Measurements from ENCODE around the gene MAZ. TPM values are rescaled to one million over a fixed set of nuclear protein-coding genes. Genes with fewer than 3 reads are reported as not detected.
"Not testable (repeated sequence)": the region's sequence is repeated elsewhere in the genome, so short reads cannot be mapped to it uniquely, and the experiment has no call there.

Gene MAZ
- 318 to 359 TPM (median 358 TPM) in 3 replicates for total RNA-seq
- long read RNA-seq, transcript MAZ-202 (5 exons, 2,532 nt), result major isoform, 136 of 292 reads
- long read RNA-seq, transcript MAZ-210 (3 exons, 1,455 nt), result minor isoform, 9 of 292 reads
- long read RNA-seq, transcript MAZ-201 (6 exons, 2,698 nt), result minor isoform, 61 of 292 reads
- long read RNA-seq, transcript MAZ-214 (3 exons, 1,464 nt), result minor isoform, 25 of 292 reads
- long read RNA-seq, partial matches to known transcripts, result 48 of 292 reads
- long read RNA-seq, other reads (novel, unspliced or antisense), result 8 of 292 reads

DNA sequence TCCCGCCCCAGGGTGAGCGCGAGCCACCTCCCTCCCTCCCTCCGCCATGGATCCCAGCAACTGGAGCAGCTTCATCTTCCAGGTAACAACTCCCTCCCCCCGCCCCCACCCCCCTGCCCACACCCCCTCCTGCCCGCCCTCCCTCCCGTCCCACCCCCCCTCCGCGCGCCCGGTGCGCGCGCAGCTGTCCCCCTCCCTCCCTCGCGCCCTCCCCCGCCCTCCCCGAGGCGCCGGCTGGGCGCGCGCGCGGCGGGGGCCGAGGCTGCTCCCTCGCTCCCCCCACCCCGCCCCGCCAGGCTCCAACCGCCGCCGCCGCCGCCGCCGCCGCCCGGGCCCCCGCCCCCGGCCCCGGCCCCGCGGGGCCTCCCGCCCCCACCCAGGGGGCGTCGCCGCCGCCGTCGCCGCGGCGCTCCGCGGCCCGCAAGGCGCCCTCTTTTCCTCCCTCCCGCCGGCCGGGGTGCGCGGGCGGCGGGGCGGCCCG, at the start of gene MAZ:
TSS of gene MAZ (plus strand) at position 431 of the 481 bp plus-strand sequence. CDS start 173 bp downstream, outside the sequence.
- H3K27me3 Mint-ChIP-seq (ENCODE audit: low read depth), result no peaks in the 10 kb centered on the region
- peak within 1 kb of the TSS; percentile 100 for H3K4me3 Mint-ChIP-seq (ENCODE audit: unreplicated experiment)
- peaks cover 40% of the 10 kb centered on the region for H3K4me1 Mint-ChIP-seq (ENCODE audit: low read depth)
- peak within 1 kb of the TSS; percentile 100 for H3K27ac Mint-ChIP-seq (ENCODE audit: unreplicated experiment)
- H3K36me3 Mint-ChIP-seq (ENCODE audit: low read depth), result peaks cover 10% of the 10 kb centered on the region
- TF ChIP-seq CTCF (IDR thresholded peaks at IDR 0.05), result no peak
- DNase-seq (ENCODE audit: low spot score), result no peak
- no peaks in the 10 kb centered on the region for H3K9me3 Mint-ChIP-seq (ENCODE audit: low read depth)

DNA sequence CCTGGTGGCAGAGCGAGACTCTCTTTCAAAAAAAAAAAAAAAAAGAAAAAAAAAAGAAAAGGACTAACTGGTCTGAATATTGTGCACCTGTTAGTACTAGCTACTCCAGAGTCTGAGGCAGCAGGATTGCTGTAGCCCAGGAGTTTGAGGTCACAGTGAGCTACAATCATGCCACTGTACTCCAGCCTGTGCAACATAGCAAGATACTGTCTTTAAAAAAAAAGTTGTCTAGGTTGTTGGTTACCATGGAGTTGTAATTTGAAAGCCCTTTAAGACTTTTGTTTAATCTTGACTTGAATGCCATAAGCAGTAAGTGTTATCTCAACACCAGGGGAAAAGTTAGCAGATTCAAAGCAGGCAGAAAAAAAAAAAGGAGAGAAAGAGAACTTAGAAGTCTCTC, 49.7 kb upstream of the MAZ start:
- no peaks in the 10 kb centered on the region for H3K9me3 Mint-ChIP-seq (ENCODE audit: low read depth)
- no peak overlapping the region for H3K27ac Mint-ChIP-seq (ENCODE audit: unreplicated experiment)
- H3K4me3 Mint-ChIP-seq (ENCODE audit: unreplicated experiment), result no peak overlapping the region
- H3K36me3 Mint-ChIP-seq (ENCODE audit: low read depth), result no peaks in the 10 kb centered on the region
- H3K27me3 Mint-ChIP-seq (ENCODE audit: low read depth), result no peaks in the 10 kb centered on the region
- DNase-seq (ENCODE audit: low spot score), result no peak
- TF ChIP-seq CTCF (IDR thresholded peaks at IDR 0.05), result no peak
- H3K4me1 Mint-ChIP-seq (ENCODE audit: low read depth), result peaks cover 15% of the 10 kb centered on the region

GRCh38 chr16:29757086-29757485, 49.2 kb upstream of the MAZ start:
- not testable (repeated sequence) for DNase-seq (ENCODE audit: low spot score); H3K36me3 Mint-ChIP-seq (ENCODE audit: low read depth); H3K4me3 Mint-ChIP-seq (ENCODE audit: unreplicated experiment); H3K9me3 Mint-ChIP-seq (ENCODE audit: low read depth); H3K27me3 Mint-ChIP-seq (ENCODE audit: low read depth)
- peaks cover 15% of the 10 kb centered on the region for H3K4me1 Mint-ChIP-seq (ENCODE audit: low read depth)
- H3K27ac Mint-ChIP-seq (ENCODE audit: unreplicated experiment), result peak overlapping the region; percentile 17

GRCh38 chr16:29757950-29758466, 48.3 kb upstream of the MAZ start:
- Mint-ChIP-seq H3K4me3 (ENCODE audit: unreplicated experiment) (no peak overlapping the region), H3K9me3 (ENCODE audit: low read depth) (no peaks in the 10 kb centered on the region), H3K4me1 (ENCODE audit: low read depth) (peaks cover 15% of the 10 kb centered on the region), H3K27me3 (ENCODE audit: low read depth) (no peaks in the 10 kb centered on the region), H3K36me3 (ENCODE audit: low read depth) (no peaks in the 10 kb centered on the region), H3K27ac (ENCODE audit: unreplicated experiment) (peak overlapping the region; percentile 83)
- DNase-seq (ENCODE audit: low spot score), result no peak
- peak; percentile 65 for TF ChIP-seq CTCF (IDR thresholded peaks at IDR 0.05)

- Mint-ChIP-seq H3K36me3 (ENCODE audit: low read depth) (no peaks in the 10 kb centered on the region), H3K9me3 (ENCODE audit: low read depth) (no peaks in the 10 kb centered on the region), H3K27me3 (ENCODE audit: low read depth) (peaks cover 8% of the 10 kb centered on the region), H3K27ac (ENCODE audit: unreplicated experiment) (no peak overlapping the region), H3K4me3 (ENCODE audit: unreplicated experiment) (no peak overlapping the region), H3K4me1 (ENCODE audit: low read depth) (peaks cover 15% of the 10 kb centered on the region)
- no peak for DNase-seq (ENCODE audit: low spot score)
- TF ChIP-seq CTCF (IDR thresholded peaks at IDR 0.05), result no peak
These were observed 45.6 kb upstream of the MAZ start for GRCh38 chr16:29760567-29761279.

- not testable (repeated sequence) for H3K9me3 Mint-ChIP-seq (ENCODE audit: low read depth); H3K4me3 Mint-ChIP-seq (ENCODE audit: unreplicated experiment); DNase-seq (ENCODE audit: low spot score); H3K27me3 Mint-ChIP-seq (ENCODE audit: low read depth); H3K36me3 Mint-ChIP-seq (ENCODE audit: low read depth); H3K27ac Mint-ChIP-seq (ENCODE audit: unreplicated experiment)
- H3K4me1 Mint-ChIP-seq (ENCODE audit: low read depth), result peaks cover 15% of the 10 kb centered on the region
These were observed 45.1 kb upstream of the MAZ start for GRCh38 chr16:29761280-29761651.

All from chondrocyte (in vitro differentiated cells).